ENCODE measurements around the gene MLPH. TPM values are rescaled to one million over a fixed set of nuclear protein-coding genes. Genes with fewer than 3 reads are reported as not detected.

MLPH gene
- total RNA-seq, 2 experiments from 2014 or later = not detected

- no peaks in the 10 kb centered on the region for H3K9me3 Mint-ChIP-seq
- ChIA-PET POLR2A (no interaction called here), CTCF (no interaction called here)
- no peak for DNase-seq
- no peaks in the 10 kb centered on the region for H3K4me1 Mint-ChIP-seq
- H3K36me3 Mint-ChIP-seq (ENCODE audit: low read depth) = peaks cover 2% of the 10 kb centered on the region
- H3K27me3 Mint-ChIP-seq = peaks cover 2% of the 10 kb centered on the region
- H3K27ac Mint-ChIP-seq = no peak overlapping the region
- no peak overlapping the region for H3K4me3 Mint-ChIP-seq
Observed at GRCh38 chr2:237449193-237449881, 37.7 kb upstream of the MLPH start.

GRCh38 chr2:237450108-237450507 lies 36.9 kb upstream of the MLPH start:
- H3K9me3 Mint-ChIP-seq = no peaks in the 10 kb centered on the region

DNA sequence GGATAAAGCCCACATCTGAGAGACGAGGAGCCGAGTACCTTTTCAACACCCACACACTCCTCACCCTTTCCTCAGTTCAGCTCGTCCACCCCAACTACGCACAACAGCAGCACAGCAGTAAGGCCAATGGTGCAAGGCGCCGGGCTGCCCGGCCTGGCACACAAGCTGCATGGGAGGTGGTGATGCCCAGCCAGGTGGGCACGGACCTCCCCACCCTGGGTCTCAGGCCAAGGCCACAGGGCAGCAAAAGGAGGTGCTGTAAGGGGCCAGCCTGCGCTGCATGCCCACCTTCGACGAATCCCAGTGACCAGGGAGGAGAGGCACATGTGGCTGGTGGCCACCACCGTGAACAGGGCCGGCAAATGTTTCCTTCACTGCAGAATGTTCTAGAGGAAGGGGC lies 36.5 kb upstream of the MLPH start:
- peaks cover 2% of the 10 kb centered on the region for H3K27me3 Mint-ChIP-seq
- H3K4me1 Mint-ChIP-seq = no peaks in the 10 kb centered on the region
- peaks cover 4% of the 10 kb centered on the region for H3K36me3 Mint-ChIP-seq (ENCODE audit: low read depth)
- H3K27ac Mint-ChIP-seq = no peak overlapping the region
- no peaks in the 10 kb centered on the region for H3K9me3 Mint-ChIP-seq
- no peak overlapping the region for H3K4me3 Mint-ChIP-seq
- ChIA-PET CTCF (no interaction called here), POLR2A (no interaction called here)
- DNase-seq = no peak

More at GRCh38 chr2:237450108-237450507, 36.9 kb upstream of the MLPH start:
- H3K27ac Mint-ChIP-seq = no peak overlapping the region
- peaks cover 2% of the 10 kb centered on the region for H3K27me3 Mint-ChIP-seq
- no peaks in the 10 kb centered on the region for H3K4me1 Mint-ChIP-seq
- CTCF ChIA-PET = no interaction called here
- H3K36me3 Mint-ChIP-seq (ENCODE audit: low read depth) = peaks cover 4% of the 10 kb centered on the region
- no peak for DNase-seq
- H3K4me3 Mint-ChIP-seq = no peak overlapping the region
- POLR2A ChIA-PET = no interaction called here

GRCh38 chr2:237451643-237452469 lies 35.2 kb upstream of the MLPH start:
- no peak overlapping the region for H3K4me3 Mint-ChIP-seq
- CTCF ChIA-PET = interaction anchor here (0.6 kb wide), 1 partner anchor 15 kb away, joined by 3 read pairs; no protein-coding TSS in a partner anchor
- peaks cover 2% of the 10 kb centered on the region for H3K9me3 Mint-ChIP-seq
- peaks cover 4% of the 10 kb centered on the region for H3K36me3 Mint-ChIP-seq (ENCODE audit: low read depth)
- POLR2A ChIA-PET = no interaction called here
- H3K4me1 Mint-ChIP-seq = no peaks in the 10 kb centered on the region
- H3K27ac Mint-ChIP-seq = no peak overlapping the region
- DNase-seq = no peak
- H3K27me3 Mint-ChIP-seq = peaks cover 2% of the 10 kb centered on the region

DNA sequence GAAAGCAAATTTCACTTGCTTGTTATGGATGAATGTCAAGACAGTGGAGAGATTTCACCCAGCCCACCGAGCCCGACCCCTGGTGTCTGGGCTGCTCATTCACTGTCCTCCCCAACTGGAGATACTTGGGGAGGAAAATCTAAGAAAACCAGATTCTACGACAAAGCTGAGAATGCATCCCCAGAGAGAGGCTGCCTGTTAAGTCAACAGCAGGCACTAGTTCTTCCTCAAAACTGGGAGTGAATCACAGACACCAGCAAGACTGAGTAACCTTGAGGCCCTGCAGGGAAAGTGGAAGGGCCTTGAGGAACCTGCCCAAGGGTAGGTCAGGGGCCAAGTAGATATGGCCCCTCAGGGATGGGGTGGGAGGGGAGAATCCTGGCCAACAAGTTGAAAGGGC lies 34.2 kb upstream of the MLPH start:
- H3K36me3 Mint-ChIP-seq (ENCODE audit: low read depth) = peaks cover 4% of the 10 kb centered on the region
- ChIA-PET POLR2A (no interaction called here), CTCF (no interaction called here)

GRCh38 chr2:237453671-237454070 lies 33.4 kb upstream of the MLPH start:
- ChIA-PET CTCF (interaction anchor here (0.9 kb wide), 1 partner anchor 32 kb away, joined by 4 read pairs; no protein-coding TSS in a partner anchor), POLR2A (no interaction called here)
- Mint-ChIP-seq H3K27ac (no peak overlapping the region), H3K36me3 (ENCODE audit: low read depth) (peaks cover 4% of the 10 kb centered on the region), H3K4me1 (peaks cover 6% of the 10 kb centered on the region), H3K9me3 (peaks cover 7% of the 10 kb centered on the region), H3K4me3 (no peak overlapping the region), H3K27me3 (peaks cover 2% of the 10 kb centered on the region)
- no peak for DNase-seq

More for the DNA sequence above, 34.2 kb upstream of the MLPH start:
- no peak overlapping the region for H3K4me3 Mint-ChIP-seq
- H3K27ac Mint-ChIP-seq = no peak overlapping the region
- no peak for DNase-seq
- peaks cover 2% of the 10 kb centered on the region for H3K27me3 Mint-ChIP-seq
- H3K4me1 Mint-ChIP-seq = no peaks in the 10 kb centered on the region
- H3K9me3 Mint-ChIP-seq = peaks cover 2% of the 10 kb centered on the region

- H3K27ac Mint-ChIP-seq = no peak overlapping the region
- H3K36me3 Mint-ChIP-seq (ENCODE audit: low read depth) = peaks cover 4% of the 10 kb centered on the region
- H3K4me3 Mint-ChIP-seq = no peak overlapping the region
- H3K27me3 Mint-ChIP-seq = peaks cover 2% of the 10 kb centered on the region
- DNase-seq = no peak
- H3K4me1 Mint-ChIP-seq = peaks cover 9% of the 10 kb centered on the region
- H3K9me3 Mint-ChIP-seq = peaks cover 7% of the 10 kb centered on the region
- ChIA-PET CTCF (no interaction called here), POLR2A (no interaction called here)
Observed at GRCh38 chr2:237455764-237456163, 31.3 kb upstream of the MLPH start.

GRCh38 chr2:237456200-237456843 lies 30.7 kb upstream of the MLPH start:
- ChIA-PET POLR2A (no interaction called here), CTCF (interaction anchor here (1.2 kb wide), 1 partner anchor 35 kb away, joined by 4 read pairs; no protein-coding TSS in a partner anchor)
- H3K9me3 Mint-ChIP-seq = peaks cover 7% of the 10 kb centered on the region
- peaks cover 4% of the 10 kb centered on the region for H3K36me3 Mint-ChIP-seq (ENCODE audit: low read depth)
- H3K4me3 Mint-ChIP-seq = no peak overlapping the region
- DNase-seq = no peak
- H3K27ac Mint-ChIP-seq = no peak overlapping the region
- peaks cover 2% of the 10 kb centered on the region for H3K27me3 Mint-ChIP-seq
- H3K4me1 Mint-ChIP-seq = peaks cover 9% of the 10 kb centered on the region

- Mint-ChIP-seq H3K9me3 (peaks cover 7% of the 10 kb centered on the region), H3K36me3 (ENCODE audit: low read depth) (peaks cover 4% of the 10 kb centered on the region), H3K4me3 (no peak overlapping the region), H3K4me1 (peaks cover 9% of the 10 kb centered on the region), H3K27ac (no peak overlapping the region), H3K27me3 (peaks cover 2% of the 10 kb centered on the region)
- DNase-seq = no peak
- ChIA-PET CTCF (interaction anchor here (1.2 to 2.2 kb wide), 2 partner anchors 36 to 37 kb away, joined by 4 to 9 read pairs; no protein-coding TSS in a partner anchor), POLR2A (no interaction called here)
Observed at GRCh38 chr2:237457388-237457941, 29.6 kb upstream of the MLPH start.

GRCh38 chr2:237458519-237458918 lies 28.5 kb upstream of the MLPH start:
- Mint-ChIP-seq H3K36me3 (ENCODE audit: low read depth) (peaks cover 4% of the 10 kb centered on the region), H3K4me3 (no peak overlapping the region), H3K9me3 (peaks cover 7% of the 10 kb centered on the region), H3K27ac (no peak overlapping the region), H3K4me1 (peaks cover 9% of the 10 kb centered on the region), H3K27me3 (peaks cover under 1% of the 10 kb centered on the region)
- DNase-seq = no peak
- ChIA-PET POLR2A (no interaction called here), CTCF (interaction anchor here (0.9 to 2.2 kb wide), 4 partner anchors 10 to 54 kb away, joined by 3 to 9 read pairs (median 3); no protein-coding TSS in a partner anchor)

DNA sequence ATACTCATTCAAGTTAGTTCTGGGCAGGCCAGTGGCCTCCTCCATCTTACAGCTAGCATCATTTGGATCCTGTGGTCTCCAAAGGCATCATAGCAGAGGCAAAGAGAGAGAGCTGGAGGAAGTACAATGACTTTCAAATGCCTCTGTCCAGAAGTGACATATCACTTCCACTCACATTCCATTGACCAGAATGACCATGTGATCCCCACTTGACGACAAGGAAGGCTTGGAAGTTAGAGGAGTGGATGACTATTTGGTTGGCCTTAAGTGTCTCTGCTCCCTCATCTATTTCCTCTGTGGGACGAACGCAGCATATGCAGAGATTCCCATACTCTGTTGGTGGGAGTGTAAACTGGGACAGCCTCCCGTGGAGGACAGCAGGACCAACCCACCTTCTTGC lies 27.8 kb upstream of the MLPH start:
- ChIA-PET CTCF (interaction anchor here (0.9 to 2.2 kb wide), 3 partner anchors 9 to 38 kb away, joined by 3 to 9 read pairs (median 3); no protein-coding TSS in a partner anchor), POLR2A (no interaction called here)
- H3K4me3 Mint-ChIP-seq = no peak overlapping the region
- peaks cover 7% of the 10 kb centered on the region for H3K9me3 Mint-ChIP-seq
- peaks cover 3% of the 10 kb centered on the region for H3K36me3 Mint-ChIP-seq (ENCODE audit: low read depth)
- H3K27ac Mint-ChIP-seq = no peak overlapping the region
- no peak for DNase-seq
- H3K27me3 Mint-ChIP-seq = no peaks in the 10 kb centered on the region
- H3K4me1 Mint-ChIP-seq = peaks cover 9% of the 10 kb centered on the region

GRCh38 chr2:237459741-237460174 lies 27.3 kb upstream of the MLPH start:
- Mint-ChIP-seq H3K9me3 (peaks cover 7% of the 10 kb centered on the region), H3K27me3 (no peaks in the 10 kb centered on the region), H3K4me1 (peaks cover 9% of the 10 kb centered on the region), H3K27ac (no peak overlapping the region), H3K4me3 (no peak overlapping the region), H3K36me3 (ENCODE audit: low read depth) (no peaks in the 10 kb centered on the region)
- no peak for DNase-seq
- ChIA-PET POLR2A (no interaction called here), CTCF (interaction anchor here (2.2 kb wide), 1 partner anchor 38 kb away, joined by 9 read pairs; no protein-coding TSS in a partner anchor)

Data from activated CD4-positive, alpha-beta memory T cell treated with anti-CD3 and anti-CD28 coated beads, Interleukin-2, amount 10 ng/mL, durations not matched to agents 7 days and 5 days (primary cell).